BJ (cell line): ENCODE results near the gene RNASE9. TPM values are rescaled to one million over a fixed set of nuclear protein-coding genes. Genes with fewer than 3 reads are reported as not detected.

Experiments
- CTCF ChIA-PET: fragments of 350-600 bp; formaldehyde crosslinking; extraction: SDS; loops from one replicate; lab custom pipeline; 2021; ENCODE audit warnings: antibody characterized with exemption, inconsistent platforms; lab: Yijun Ruan, JAX
- POLR2A ChIA-PET: fragments of 300-600 bp; sonication (Branson Sonifier 250); formaldehyde crosslinking; extraction: SDS; loops from one replicate; lab custom pipeline; 2021; ENCODE audit warnings: antibody characterized with exemption; lab: Charles Lee
- DNase-seq: peaks from one replicate; pipeline ENCODE4 v3.0.0-alpha.2; 2011; ENCODE audit warnings: low read depth
- H3K27me3 ChIP-seq: 2 replicates; pipeline ENCODE4 v1.6.0; 2011; ENCODE audit warnings: low read length; ENCODE audit not compliant: control insufficient read depth, insufficient read depth
- H3K36me3 ChIP-seq: 2 replicates; pipeline ENCODE4 v1.5.1; 2011; ENCODE audit warnings: low read length; ENCODE audit not compliant: control insufficient read depth, insufficient read depth
- H3K4me3 ChIP-seq: 2 replicates; pipeline ENCODE4 v1.5.1; 2011; ENCODE audit warnings: low read depth, mild to moderate bottlenecking, control low read depth, low read length
- polyA plus RNA-seq: library from polyadenylated mRNA; depleted of rRNA; stranded (reverse); fragments of >200 nt; gene quantifications from 2 replicates; pipeline ENCODE4 v1.2.3, GENCODE V29; 2011
- TF ChIP-seq, protein P1 (sequence below): IDR thresholded peaks from 2 replicates; pipeline ENCODE4 v1.5.1; 2011; ENCODE audit warnings: low read depth, mild to moderate bottlenecking, control low read depth, inconsistent platforms, low read length, moderate library complexity; ENCODE audit not compliant: insufficient read depth

The RNASE9 gene
- polyA plus RNA-seq, 1 experiment = not detected

DNA sequence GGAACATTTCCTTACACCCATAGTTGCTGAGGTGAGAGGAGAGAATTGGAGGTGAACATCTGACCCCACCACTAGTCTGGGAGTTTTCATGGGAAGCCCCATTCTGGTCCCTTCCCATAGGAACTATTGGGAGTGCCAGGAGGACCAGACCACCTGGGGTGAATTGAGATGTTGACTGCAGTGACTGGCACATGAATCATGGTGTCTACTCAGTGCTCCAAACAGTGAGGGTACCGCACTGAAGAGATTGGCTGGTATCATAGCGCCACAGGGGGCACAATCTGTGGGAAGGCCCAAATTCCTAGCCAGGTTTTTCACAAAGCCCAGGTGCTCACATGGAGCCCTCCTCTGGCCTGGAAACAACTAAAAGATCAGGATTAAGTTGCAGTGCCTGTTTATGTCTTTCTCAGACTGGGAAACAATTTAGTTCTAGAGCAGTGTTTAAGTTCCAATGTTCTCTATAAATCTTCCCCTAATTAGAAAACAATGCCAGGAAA, 3.7 kb upstream of the RNASE9 start:
- DNase-seq = no peak
- Histone ChIP-seq H3K36me3 (no peaks in the 10 kb centered on the region), H3K27me3 (no peaks in the 10 kb centered on the region), H3K4me3 (no peak overlapping the region)
- CTCF ChIA-PET = no interaction called here
- POLR2A ChIA-PET = no interaction called here
- TF ChIP-seq, protein P1, sequence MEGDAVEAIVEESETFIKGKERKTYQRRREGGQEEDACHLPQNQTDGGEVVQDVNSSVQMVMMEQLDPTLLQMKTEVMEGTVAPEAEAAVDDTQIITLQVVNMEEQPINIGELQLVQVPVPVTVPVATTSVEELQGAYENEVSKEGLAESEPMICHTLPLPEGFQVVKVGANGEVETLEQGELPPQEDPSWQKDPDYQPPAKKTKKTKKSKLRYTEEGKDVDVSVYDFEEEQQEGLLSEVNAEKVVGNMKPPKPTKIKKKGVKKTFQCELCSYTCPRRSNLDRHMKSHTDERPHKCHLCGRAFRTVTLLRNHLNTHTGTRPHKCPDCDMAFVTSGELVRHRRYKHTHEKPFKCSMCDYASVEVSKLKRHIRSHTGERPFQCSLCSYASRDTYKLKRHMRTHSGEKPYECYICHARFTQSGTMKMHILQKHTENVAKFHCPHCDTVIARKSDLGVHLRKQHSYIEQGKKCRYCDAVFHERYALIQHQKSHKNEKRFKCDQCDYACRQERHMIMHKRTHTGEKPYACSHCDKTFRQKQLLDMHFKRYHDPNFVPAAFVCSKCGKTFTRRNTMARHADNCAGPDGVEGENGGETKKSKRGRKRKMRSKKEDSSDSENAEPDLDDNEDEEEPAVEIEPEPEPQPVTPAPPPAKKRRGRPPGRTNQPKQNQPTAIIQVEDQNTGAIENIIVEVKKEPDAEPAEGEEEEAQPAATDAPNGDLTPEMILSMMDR = no peak

GRCh38 chr14:20563971-20564370, 3.1 kb upstream of the RNASE9 start:
- TF ChIP-seq, protein P1 = no peak
- ChIA-PET CTCF (no interaction called here), POLR2A (no interaction called here)
- no peak for DNase-seq
- Histone ChIP-seq H3K4me3 (no peak overlapping the region), H3K36me3 (no peaks in the 10 kb centered on the region), H3K27me3 (no peaks in the 10 kb centered on the region)

GRCh38 chr14:20559461-20559904, 1.4 kb downstream of the RNASE9 start:
- no peaks in the 10 kb centered on the region for H3K27me3 ChIP-seq
- ChIA-PET CTCF (no interaction called here), POLR2A (no interaction called here)
- no peaks in the 10 kb centered on the region for H3K36me3 ChIP-seq
- TF ChIP-seq, protein P1 = no peak
- no peak for DNase-seq
- no peak overlapping the region for H3K4me3 ChIP-seq

DNA sequence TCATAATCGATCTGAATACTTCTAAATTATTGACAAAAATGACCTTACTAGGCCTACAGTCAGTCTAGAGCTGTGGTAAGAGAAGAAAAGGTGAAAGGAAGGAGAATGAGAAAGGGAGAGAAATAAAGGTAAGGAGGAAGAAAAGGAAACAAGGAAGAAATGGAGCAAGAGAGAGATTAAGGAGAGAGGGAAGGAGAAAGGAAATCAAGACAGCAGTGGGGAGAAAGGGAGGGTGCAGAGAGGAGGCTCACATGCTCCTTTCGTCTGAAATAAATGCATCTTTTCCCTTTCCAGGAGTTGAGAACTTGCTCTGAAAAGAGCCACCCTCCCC, 3.7 kb downstream of the RNASE9 start:
- no peak for DNase-seq
- H3K27me3 ChIP-seq = no peaks in the 10 kb centered on the region
- ChIA-PET POLR2A (no interaction called here), CTCF (no interaction called here)
- no peak overlapping the region for H3K4me3 ChIP-seq
- TF ChIP-seq, protein P1 = no peak
- no peaks in the 10 kb centered on the region for H3K36me3 ChIP-seq

- TF ChIP-seq, protein P1 = no peak
- no peaks in the 10 kb centered on the region for H3K36me3 ChIP-seq
- ChIA-PET POLR2A (no interaction called here), CTCF (no interaction called here)
- no peaks in the 10 kb centered on the region for H3K27me3 ChIP-seq
- DNase-seq = no peak
- no peak overlapping the region for H3K4me3 ChIP-seq
Observed at GRCh38 chr14:20556500-20557211, 4.2 kb downstream of the RNASE9 start.
